Natural killer cell treated with Interleukin-12 subunit alpha and Interleukin-12 subunit beta and Interleukin-15 and Interleukin-18, amount 100 ng/mL, for 72 hours (primary cell): ENCODE data around the gene CTTN. TPM values are rescaled to one million over a fixed set of nuclear protein-coding genes. Genes with fewer than 3 reads are reported as not detected.
A peak's percentile ranks its signal among the peaks of the same experiment; 100 is the strongest.

Source experiments
- ATAC-seq, 2 donors: fragments of 150-1000 bp; cut with Tn5 transposase in 1 of 2; sonication (Bioruptor Pico), chemical (Tn5 transposase) in 1 of 2; 2 replicates each; pipeline ENCODE4 v1.10.0; 2021
- DNase-seq: peaks from one replicate; pipeline ENCODE4 v3.0.0; 2022; ENCODE audit warnings: low spot score
- H3K27ac Mint-ChIP-seq, 2 donors: 1 replicate in 1 of 2; 2 replicates in 1 of 2; pipeline ENCODE4 v1.8.0; 2022; ENCODE audit warnings: mixed read lengths in 2 of 2, mild to moderate bottlenecking in 1 of 2, moderate library complexity in 1 of 2
- H3K27me3 Mint-ChIP-seq, 2 donors: 1 replicate in 1 of 2; 2 replicates in 1 of 2; pipeline ENCODE4 v1.8.0; 2022; ENCODE audit warnings: mixed read lengths in 2 of 2
- H3K36me3 Mint-ChIP-seq: one replicate; pipeline ENCODE4 v1.8.0; 2022; ENCODE audit warnings: mixed read lengths
- H3K4me1 Mint-ChIP-seq, 2 donors: 1 replicate in 1 of 2; 2 replicates in 1 of 2; pipeline ENCODE4 v1.8.0; 2022; ENCODE audit warnings: low read depth in 2 of 2, mixed read lengths in 2 of 2, mild to moderate bottlenecking in 1 of 2
- H3K4me3 Mint-ChIP-seq: one replicate; pipeline ENCODE4 v1.8.0; 2022; ENCODE audit warnings: mixed read lengths
- H3K9me3 Mint-ChIP-seq: 2 replicates; pipeline ENCODE4 v1.8.0; 2022; ENCODE audit warnings: mixed read lengths
- total RNA-seq, 2 donors: library from RNA; stranded (reverse); gene quantifications; one replicate each; pipeline ENCODE4 v1.2.3, GENCODE V29; 2022

Gene CTTN
- total RNA-seq, 2 donors from 2014 or later, result 1.8 to 2.6 TPM

- H3K4me1 Mint-ChIP-seq, result peaks cover 18 to 31% of the 10 kb centered on the region in 2 donors
- no peak overlapping the region for H3K27ac Mint-ChIP-seq
- DNase-seq, result no peak
- H3K36me3 Mint-ChIP-seq, result no peaks in the 10 kb centered on the region
- H3K27me3 Mint-ChIP-seq, result peaks cover 45 to 66% of the 10 kb centered on the region in 2 donors
- ATAC-seq, result no peak
- no peak overlapping the region for H3K4me3 Mint-ChIP-seq
- H3K9me3 Mint-ChIP-seq, result no peaks in the 10 kb centered on the region
Measured at GRCh38 chr11:70420008-70420464, 21.7 kb downstream of the CTTN start.

GRCh38 chr11:70420496-70420895 lies 22.2 kb downstream of the CTTN start:
- no peak overlapping the region for H3K4me3 Mint-ChIP-seq
- no peak overlapping the region for H3K27ac Mint-ChIP-seq

DNA sequence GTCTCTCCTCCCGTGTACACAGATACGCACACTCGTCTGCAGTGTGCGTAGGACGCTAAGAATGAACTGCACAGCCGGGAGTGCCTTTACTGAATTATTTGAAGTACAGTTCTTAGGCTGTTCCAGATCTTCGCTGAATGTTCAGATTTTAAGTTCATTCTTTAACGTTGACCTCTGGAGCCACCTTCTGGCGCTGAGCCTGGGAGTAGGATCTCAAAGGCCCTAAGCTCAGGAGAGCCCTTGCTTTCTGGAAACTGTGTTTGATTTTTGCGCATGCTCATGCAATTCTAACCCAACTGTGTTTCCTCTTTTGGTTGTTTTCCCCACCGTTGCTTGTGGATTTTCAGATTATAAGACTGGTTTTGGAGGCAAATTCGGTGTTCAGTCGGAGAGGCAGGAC lies 22.8 kb downstream of the CTTN start:
- Mint-ChIP-seq H3K36me3 (no peaks in the 10 kb centered on the region), H3K9me3 (no peaks in the 10 kb centered on the region), H3K4me1 (peaks cover 28 to 39% of the 10 kb centered on the region in 2 donors), H3K4me3 (no peak overlapping the region), H3K27ac (no peak overlapping the region), H3K27me3 (peaks cover 49 to 56% of the 10 kb centered on the region in 2 donors)
- DNase-seq (no peak), ATAC-seq (no peak)

More at GRCh38 chr11:70420496-70420895, 22.2 kb downstream of the CTTN start:
- Mint-ChIP-seq H3K4me1 (peaks cover 22 to 36% of the 10 kb centered on the region in 2 donors), H3K36me3 (no peaks in the 10 kb centered on the region), H3K9me3 (no peaks in the 10 kb centered on the region), H3K27me3 (peaks cover 48 to 61% of the 10 kb centered on the region in 2 donors)
- no peak for DNase-seq
- ATAC-seq, result no peak

DNA sequence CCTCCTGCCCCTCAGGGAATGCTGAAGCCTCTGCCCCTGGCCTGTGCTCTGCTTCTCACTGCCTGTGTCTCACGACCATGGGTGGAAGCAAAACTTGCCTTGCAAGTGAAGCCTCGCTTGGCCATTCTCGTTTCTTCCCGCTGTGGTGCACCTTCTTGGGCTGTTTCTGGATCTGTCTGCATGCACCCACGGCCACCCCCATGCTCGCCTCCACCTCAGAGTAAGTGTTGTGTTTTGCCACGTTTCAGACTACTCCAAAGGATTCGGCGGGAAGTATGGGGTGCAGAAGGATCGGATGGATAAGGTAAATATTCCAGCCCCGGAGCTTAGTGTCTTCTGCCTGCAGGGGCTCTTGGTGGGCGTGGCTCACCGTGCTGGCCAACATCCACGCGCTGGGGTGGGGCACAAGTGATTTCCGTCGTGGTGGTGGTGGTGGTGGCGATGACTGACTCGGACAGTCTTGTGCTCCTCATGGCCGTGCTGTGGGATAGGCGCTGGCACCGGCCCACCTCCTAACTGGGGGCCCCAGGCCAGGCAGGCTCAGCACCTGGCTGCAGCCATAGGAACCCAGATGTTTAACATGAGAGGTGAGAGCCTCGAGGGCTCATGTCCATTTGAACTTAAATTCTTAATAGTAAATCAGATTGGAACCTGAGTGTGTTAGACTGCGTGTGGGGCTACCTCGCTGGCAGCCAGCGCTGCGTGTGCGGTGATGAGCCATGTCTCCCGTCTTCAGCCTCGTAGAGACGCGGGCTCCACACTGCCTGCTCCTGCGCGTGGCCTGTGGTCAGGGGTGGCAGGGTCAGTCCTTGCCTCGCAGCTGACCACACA lies 24.6 kb downstream of the CTTN start:
- Mint-ChIP-seq H3K9me3 (no peaks in the 10 kb centered on the region), H3K4me3 (no peak overlapping the region), H3K27me3 (peaks cover 51 to 55% of the 10 kb centered on the region in 2 donors), H3K27ac (peak overlapping the region in 1 of 2 donors; percentile 37), H3K4me1 (peaks cover 28 to 36% of the 10 kb centered on the region in 2 donors), H3K36me3 (no peaks in the 10 kb centered on the region)
- ATAC-seq, result no peak
- DNase-seq, result no peak

GRCh38 chr11:70423523-70424505 lies 25.5 kb downstream of the CTTN start:
- Mint-ChIP-seq H3K27ac (peak overlapping the region; percentile 82 to 94), H3K9me3 (no peaks in the 10 kb centered on the region), H3K36me3 (no peaks in the 10 kb centered on the region), H3K4me3 (peak overlapping the region; percentile 58), H3K4me1 (peaks cover 28 to 37% of the 10 kb centered on the region in 2 donors), H3K27me3 (peaks cover 50 to 57% of the 10 kb centered on the region in 2 donors)
- ATAC-seq, result peak; percentile 86 to 88
- DNase-seq, result peak; percentile 83

- peak; percentile 69 for DNase-seq
- Mint-ChIP-seq H3K36me3 (no peaks in the 10 kb centered on the region), H3K4me3 (peak overlapping the region; percentile 39), H3K27ac (peak overlapping the region; percentile 82 to 94), H3K4me1 (peaks cover 28 to 39% of the 10 kb centered on the region in 2 donors), H3K27me3 (peaks cover 48 to 58% of the 10 kb centered on the region in 2 donors), H3K9me3 (no peaks in the 10 kb centered on the region)
- ATAC-seq, result peak; percentile 68 to 83
Measured at GRCh38 chr11:70424765-70425344, 26.5 kb downstream of the CTTN start.

GRCh38 chr11:70427436-70427835 lies 29.1 kb downstream of the CTTN start:
- DNase-seq (no peak), ATAC-seq (no peak)
- Mint-ChIP-seq H3K27ac (no peak overlapping the region), H3K9me3 (no peaks in the 10 kb centered on the region), H3K27me3 (peaks cover 45 to 54% of the 10 kb centered on the region in 2 donors), H3K4me1 (peaks cover 34 to 50% of the 10 kb centered on the region in 2 donors), H3K36me3 (no peaks in the 10 kb centered on the region), H3K4me3 (no peak overlapping the region)

GRCh38 chr11:70428701-70429427 lies 30.5 kb downstream of the CTTN start:
- H3K4me1 Mint-ChIP-seq, result peaks cover 27 to 41% of the 10 kb centered on the region in 2 donors
- DNase-seq (no peak), ATAC-seq (no peak)
- no peaks in the 10 kb centered on the region for H3K36me3 Mint-ChIP-seq
- no peak overlapping the region for H3K4me3 Mint-ChIP-seq
- no peaks in the 10 kb centered on the region for H3K9me3 Mint-ChIP-seq
- peaks cover 46 to 50% of the 10 kb centered on the region in 2 donors for H3K27me3 Mint-ChIP-seq
- H3K27ac Mint-ChIP-seq, result peak overlapping the region; percentile 32 to 69

DNA sequence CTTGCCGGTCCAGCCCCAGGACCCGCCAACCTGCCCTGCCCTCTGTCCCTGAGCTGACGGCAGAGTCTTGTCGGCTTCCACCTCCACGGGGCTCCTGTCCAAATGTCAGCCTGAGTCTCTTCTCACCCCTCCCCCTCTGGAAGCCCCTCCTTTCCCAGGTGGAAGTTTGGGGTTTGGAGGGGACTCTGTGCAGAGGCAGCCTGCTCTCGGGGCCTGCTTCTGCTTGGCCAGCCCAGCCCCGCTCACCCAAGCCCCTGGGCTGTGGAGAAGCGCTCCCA lies 31.0 kb downstream of the CTTN start:
- no peaks in the 10 kb centered on the region for H3K36me3 Mint-ChIP-seq
- H3K27ac Mint-ChIP-seq, result no peak overlapping the region
- peaks cover 22 to 36% of the 10 kb centered on the region in 2 donors for H3K4me1 Mint-ChIP-seq
- no peak for ATAC-seq
- H3K4me3 Mint-ChIP-seq, result no peak overlapping the region
- peaks cover 46 to 48% of the 10 kb centered on the region in 2 donors for H3K27me3 Mint-ChIP-seq
- no peak for DNase-seq
- no peaks in the 10 kb centered on the region for H3K9me3 Mint-ChIP-seq

- Mint-ChIP-seq H3K27ac (no peak overlapping the region), H3K4me3 (no peak overlapping the region), H3K4me1 (peaks cover 18 to 30% of the 10 kb centered on the region in 2 donors), H3K36me3 (no peaks in the 10 kb centered on the region), H3K9me3 (no peaks in the 10 kb centered on the region), H3K27me3 (peaks cover 44 to 50% of the 10 kb centered on the region in 2 donors)
- ATAC-seq, result peak; percentile 57 to 64
- DNase-seq, result no peak
Measured at GRCh38 chr11:70429724-70430521, 31.6 kb downstream of the CTTN start.

DNA sequence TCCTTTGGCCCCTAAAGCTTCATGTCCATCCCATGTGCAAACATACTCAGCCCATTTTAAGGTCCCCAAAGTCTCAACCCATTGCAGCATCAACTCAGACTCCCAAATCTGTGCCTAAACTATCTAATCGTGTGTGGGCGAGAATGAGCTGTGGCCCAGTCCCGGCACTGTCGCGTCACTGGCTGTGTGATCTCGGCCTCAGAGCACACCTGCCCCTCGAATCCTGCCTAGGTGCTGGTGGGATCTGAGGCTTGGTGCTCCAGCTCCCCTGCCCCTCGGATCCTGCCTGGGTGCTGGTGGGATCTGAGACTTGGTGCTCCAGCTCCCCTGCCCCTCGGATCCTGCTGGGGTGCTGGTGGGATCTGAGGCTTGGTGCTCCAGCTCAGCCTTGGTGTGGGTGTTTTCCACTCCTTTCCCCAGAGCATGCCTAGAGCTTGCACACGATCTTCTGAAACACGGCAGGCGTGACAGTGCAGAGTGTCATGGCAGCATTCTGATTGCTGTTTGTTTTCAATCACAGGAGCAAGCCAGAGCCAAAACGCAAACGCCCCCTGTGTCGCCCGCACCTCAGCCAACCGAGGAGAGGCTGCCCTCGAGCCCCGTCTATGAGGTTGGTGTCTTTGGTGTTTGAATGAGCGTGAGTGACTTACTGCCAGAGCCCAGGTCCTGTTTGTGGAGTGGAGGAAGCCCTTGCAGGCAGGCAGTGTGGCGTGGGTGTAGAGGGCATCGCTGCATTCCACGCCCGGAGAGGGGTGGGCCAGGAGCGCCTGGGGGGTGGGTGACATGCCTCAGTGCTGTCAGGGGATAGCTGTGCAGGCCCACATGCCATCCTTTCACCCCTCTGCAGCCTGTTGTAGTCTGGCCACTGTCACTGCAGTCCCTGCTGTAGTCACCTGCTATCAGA lies 32.6 kb downstream of the CTTN start:
- Mint-ChIP-seq H3K27ac (no peak overlapping the region), H3K4me1 (peaks cover 8 to 20% of the 10 kb centered on the region in 2 donors), H3K27me3 (peaks cover 44 to 46% of the 10 kb centered on the region in 2 donors), H3K36me3 (no peaks in the 10 kb centered on the region), H3K9me3 (no peaks in the 10 kb centered on the region), H3K4me3 (no peak overlapping the region)
- DNase-seq (no peak), ATAC-seq (no peak)
